ENCODE data around the gene DNAJB5. TPM values are rescaled to one million over a fixed set of nuclear protein-coding genes. Genes with fewer than 3 reads are reported as not detected.

The DNAJB5 gene
- total RNA-seq: 28.9 and 29.7 TPM in 2 replicates

GRCh38 chr9:34989003-34989945 is at the start of gene DNAJB5:
Gene DNAJB5, plus strand, starts transcription at chr9:34989745. Its CDS starts 886 bp downstream, at chr9:34990631.

DNA sequence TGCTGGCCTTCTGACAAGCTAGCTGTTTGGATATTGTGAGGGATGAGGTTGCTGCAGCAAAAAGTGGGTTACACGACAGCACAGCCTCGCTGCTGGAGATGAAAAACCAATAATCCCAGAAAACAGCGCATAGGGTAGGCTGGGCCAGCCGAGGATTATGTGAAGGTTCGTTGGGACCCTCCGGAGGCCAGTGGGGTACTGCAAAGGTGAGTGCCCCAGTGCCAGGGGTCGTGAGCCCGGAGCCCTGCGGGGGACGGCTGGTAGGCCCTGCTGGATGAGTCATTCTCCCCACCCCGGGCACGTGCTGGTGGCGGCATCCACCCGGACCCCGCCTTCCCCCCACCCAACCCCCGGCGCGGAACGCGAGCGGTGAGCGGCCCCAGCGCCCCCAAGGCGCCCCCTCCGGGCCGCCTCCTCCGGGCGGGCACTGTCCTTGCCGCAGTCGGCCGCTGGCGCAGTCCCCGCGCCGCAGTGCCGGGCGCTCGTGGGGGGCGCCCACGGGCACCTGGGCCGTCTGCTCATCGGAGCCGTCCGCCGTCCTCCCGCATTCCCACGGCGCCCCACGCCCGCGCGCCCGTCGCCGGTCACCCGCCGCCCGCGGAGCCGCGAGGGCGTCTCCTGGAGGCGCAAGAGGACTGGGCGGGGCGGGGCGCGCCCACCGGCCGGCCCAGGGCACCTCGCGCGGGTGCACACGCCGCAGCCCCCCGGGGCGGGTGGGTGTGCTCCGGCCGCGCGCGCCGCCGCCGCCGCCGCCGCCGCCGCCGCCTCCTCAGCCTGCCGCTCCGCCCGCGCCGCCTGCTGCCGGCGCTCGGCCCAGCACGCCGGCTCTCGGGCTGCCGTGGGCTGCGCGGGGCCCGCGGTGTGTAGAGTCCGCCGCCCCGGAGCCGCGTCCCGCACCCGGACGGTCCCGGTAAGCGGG is 31.8 kb upstream of the DNAJB5 start, which contains the start of gene PHF24:
Gene PHF24, plus strand, starts transcription at position 794 of the 919 bp plus-strand sequence. CDS start 13,014 bp downstream, outside the sequence.

Other genes starting within 250 kb of the DNAJB5 start
- 0.27 and 0.62 TPM in 2 replicates for gene PHF24, start 31.5 kb upstream of the DNAJB5 start, total RNA-seq
- gene VCP, start 82.9 kb downstream of the DNAJB5 start, total RNA-seq: 270 and 324 TPM in 2 replicates
- 20.4 and 38.7 TPM in 2 replicates for gene FANCG, start 90.2 kb downstream of the DNAJB5 start, total RNA-seq
- 22.6 and 27.0 TPM in 2 replicates for gene PIGO, start 106.8 kb downstream of the DNAJB5 start, total RNA-seq
- gene STOML2, start 113.4 kb downstream of the DNAJB5 start, total RNA-seq: 192 and 304 TPM in 2 replicates
- 25.9 and 44.3 TPM in 2 replicates for gene ATOSB, start 126.1 kb downstream of the DNAJB5 start, total RNA-seq
- gene UNC13B, start 172.3 kb downstream of the DNAJB5 start, total RNA-seq: 12.0 and 15.3 TPM in 2 replicates